GM18951 (cell line): ENCODE data around the gene DHCR24.
"Not testable (repeated sequence)": the region's sequence is repeated elsewhere in the genome, so short reads cannot be mapped to it uniquely, and the experiment has no call there.

Experiments
- POLR2A ChIP-seq: IDR thresholded peaks from 4 replicates; pipeline ENCODE4 v1.6.1; 2011; ENCODE audit warnings: mild to moderate bottlenecking; ENCODE audit not compliant: insufficient read length, insufficient read depth; ENCODE audit errors: extremely low read depth
- in situ Hi-C: fragments of 300-500 bp; cut with MboI; formaldehyde crosslinking; loops from one replicate; pipeline ENCODE4 v1.12.0; 2022; ENCODE audit warnings: low sequenced_read_pairs, mixed read lengths, inconsistent platforms; ENCODE audit not compliant: unreplicated experiment

DHCR24 gene

DNA sequence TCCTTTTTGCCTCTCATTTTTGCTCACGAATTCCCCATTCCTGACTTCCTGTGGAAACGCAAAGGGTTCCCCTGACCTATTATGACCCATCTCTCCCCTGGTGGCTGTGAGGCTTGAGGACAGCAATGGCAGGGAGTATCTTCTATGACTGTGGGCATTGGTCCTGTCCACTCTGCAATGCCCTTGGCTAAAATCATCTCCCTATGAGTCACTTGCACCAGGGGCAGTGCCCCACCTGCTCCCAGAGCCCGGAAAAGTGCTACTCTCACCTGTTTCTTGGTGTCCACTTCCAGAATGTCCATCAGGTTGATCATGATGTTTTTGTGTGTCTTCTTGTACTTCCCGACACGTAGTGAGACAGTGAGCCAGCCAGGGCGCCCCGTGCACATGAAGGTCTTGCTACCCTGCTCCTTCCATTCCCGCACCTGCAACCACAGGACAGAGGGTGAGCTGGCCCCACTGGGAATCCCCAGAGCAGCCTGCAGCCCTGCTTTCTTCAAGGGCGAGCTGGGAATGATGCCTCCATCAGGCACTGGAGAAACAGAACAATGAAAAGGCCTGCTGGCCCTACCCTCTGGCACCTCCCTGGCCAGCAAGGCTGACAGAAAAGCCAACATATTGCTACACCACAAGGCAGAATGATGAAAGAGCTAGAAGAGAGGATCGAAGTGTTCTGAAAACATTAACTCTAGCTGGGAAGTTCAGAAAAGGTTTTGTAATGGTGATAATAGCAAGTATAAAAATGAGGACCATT lies 3.5 kb downstream of the DHCR24 start:
- in situ Hi-C loops, result no loop called here
- no peak for TF ChIP-seq POLR2A

GRCh38 chr1:54882519-54882918 lies 4.5 kb downstream of the DHCR24 start:
- in situ Hi-C loops, result no loop called here
- TF ChIP-seq POLR2A, result no peak

GRCh38 chr1:54881604-54882003 lies 5.4 kb downstream of the DHCR24 start:
- in situ Hi-C loops, result not testable (repeated sequence)

- in situ Hi-C loops, result no loop called here
Measured at GRCh38 chr1:54879872-54880271, 7.1 kb downstream of the DHCR24 start.

DNA sequence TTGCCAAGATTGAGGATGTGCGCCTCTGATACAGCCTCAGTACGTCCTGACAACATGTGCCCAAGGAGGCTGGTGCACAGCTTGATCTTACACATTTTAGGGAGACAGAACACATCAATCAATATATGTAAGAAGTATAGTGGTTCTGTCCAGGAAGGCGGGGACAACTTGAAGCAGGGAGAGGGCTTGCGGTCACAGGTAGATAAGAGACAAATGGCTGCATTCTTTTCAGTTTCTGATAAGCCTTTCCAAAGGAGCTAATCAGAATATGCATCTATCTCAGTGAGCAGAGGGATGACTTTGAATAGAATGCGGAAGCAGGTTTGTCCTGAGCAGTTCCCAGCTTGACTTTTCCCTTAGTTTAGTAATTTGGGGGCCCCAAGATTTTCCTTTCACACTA lies 10.2 kb downstream of the DHCR24 start:
- in situ Hi-C loops, result no loop called here
- TF ChIP-seq POLR2A, result no peak

More at GRCh38 chr1:54879872-54880271, 7.1 kb downstream of the DHCR24 start:
- no peak for TF ChIP-seq POLR2A

DNA sequence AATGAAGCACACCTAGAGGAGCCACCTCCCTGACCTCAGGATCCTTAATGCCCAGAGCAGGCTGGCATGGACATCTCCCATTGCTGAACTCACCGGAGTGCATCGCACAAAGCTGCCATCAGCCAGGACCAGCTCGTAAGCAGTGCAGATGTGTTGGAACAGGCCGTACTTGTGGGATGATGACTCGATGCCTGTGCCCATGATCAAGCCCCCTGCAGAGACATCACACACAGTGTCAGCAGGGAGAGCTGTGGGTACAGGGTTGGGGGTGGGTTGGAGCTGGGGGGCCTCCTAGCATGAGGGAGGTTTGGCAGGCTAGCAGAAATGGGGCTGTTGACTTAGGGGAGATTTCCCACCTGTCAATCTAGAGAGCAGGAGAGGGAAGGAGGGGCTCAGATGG lies 12.0 kb downstream of the DHCR24 start:
- no peak for TF ChIP-seq POLR2A
- in situ Hi-C loops, result no loop called here

DNA sequence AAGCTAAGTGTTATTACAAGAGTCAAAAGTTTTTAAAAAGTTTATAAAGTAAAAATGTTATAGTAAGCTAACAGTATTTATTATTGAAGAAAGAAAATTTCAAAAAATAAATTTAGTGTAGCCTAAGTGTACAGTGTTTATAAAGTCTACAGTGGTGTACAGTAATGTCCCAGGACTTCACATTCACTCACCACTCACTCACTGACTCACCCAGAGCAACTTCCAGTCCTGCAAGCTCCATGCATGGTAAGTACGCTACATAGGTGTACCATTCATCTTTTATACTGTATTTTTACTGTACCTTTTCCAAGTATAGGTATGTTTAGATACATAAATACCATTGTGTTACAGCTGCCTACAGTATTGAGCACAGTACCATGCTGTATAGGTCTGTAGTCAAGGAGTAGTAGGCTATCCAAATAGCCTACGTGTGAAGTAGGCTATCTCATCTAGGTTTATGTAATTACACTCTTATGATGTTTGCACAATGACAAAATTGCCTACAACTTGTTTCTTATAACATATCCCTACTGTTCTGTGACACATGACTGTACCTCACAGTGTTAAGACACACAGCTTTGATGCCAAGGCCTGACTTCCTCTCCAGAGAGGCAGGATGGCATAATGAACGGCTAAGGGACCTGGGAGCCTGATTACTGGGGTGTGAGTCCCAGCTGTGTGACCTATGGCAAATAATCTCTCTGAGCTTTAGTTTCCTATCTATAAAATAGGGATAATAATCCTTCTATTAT lies 12.7 kb downstream of the DHCR24 start:
- TF ChIP-seq POLR2A, result no peak
- in situ Hi-C loops, result no loop called here

DNA sequence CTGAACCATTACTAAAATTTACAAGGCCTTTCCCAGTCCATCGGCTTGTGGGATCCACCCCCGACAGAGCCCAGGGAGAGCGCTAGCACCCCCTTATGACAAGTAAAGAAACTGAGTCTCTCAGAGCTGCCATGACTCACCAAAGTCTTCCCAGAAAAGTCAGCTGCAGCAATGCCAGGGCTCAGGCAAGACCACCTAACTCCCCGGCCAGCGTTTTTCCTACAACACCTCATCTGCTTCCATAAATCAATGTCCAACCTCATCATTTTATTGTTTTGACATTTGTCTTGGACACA lies 15.0 kb downstream of the DHCR24 start:
- no peak for TF ChIP-seq POLR2A
- in situ Hi-C loops, result no loop called here

DNA sequence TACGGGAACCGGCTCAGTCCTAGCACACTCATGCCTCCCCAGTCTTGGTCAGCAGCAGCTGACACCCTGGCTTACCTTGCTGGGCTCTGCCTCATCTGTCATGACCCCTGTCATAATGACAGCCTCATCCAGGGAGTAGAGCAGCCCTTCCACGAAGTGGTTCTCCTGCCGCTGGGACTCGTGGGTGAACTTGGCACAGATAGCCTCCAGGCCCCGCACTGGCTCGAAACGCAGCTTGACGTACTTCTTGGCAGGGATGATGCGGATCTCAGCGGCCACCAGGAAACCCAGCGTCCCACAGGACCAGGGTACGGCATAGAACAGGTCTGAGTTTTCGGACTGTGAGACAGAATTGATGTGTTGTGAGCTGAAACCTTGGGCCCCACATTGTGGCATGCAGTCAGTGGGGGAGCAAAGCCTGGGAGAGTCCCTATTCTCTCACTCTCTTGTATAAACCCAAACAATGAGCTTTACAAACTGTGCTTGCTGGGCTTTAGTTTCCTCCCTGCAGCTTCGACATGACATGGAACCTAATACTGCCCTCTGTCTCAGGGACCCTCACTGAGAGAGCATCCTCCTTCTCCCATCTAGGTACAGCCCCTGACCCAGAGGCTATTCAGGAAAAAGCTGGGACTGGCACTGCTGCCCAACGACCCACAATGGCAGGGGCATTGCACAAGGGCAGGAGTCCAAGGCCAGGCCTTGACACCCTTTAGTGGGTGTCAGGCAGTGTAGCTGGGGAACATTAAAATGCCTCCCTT lies 15.5 kb downstream of the DHCR24 start:
- in situ Hi-C loops, result no loop called here
- no peak for TF ChIP-seq POLR2A

DNA sequence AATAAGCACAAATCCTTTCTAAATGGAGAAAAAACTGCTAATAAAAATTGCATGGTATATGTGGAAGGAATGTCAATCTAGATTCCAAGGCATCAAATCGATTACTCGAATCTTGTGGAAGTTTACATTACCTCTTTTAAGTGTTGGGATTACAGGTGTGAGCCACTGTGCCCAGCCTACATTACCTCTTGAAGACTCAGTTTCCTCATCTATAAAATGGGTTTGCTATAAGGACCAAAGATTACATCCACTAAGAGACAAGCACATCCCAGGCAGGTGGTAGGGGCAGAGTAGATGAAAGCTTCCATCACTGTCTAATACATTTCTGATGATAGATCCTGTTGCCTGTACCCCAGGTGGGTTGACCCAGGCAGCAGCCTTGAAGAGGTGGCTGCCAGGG lies 16.1 kb downstream of the DHCR24 start:
- in situ Hi-C loops, result no loop called here
- no peak for TF ChIP-seq POLR2A

DNA sequence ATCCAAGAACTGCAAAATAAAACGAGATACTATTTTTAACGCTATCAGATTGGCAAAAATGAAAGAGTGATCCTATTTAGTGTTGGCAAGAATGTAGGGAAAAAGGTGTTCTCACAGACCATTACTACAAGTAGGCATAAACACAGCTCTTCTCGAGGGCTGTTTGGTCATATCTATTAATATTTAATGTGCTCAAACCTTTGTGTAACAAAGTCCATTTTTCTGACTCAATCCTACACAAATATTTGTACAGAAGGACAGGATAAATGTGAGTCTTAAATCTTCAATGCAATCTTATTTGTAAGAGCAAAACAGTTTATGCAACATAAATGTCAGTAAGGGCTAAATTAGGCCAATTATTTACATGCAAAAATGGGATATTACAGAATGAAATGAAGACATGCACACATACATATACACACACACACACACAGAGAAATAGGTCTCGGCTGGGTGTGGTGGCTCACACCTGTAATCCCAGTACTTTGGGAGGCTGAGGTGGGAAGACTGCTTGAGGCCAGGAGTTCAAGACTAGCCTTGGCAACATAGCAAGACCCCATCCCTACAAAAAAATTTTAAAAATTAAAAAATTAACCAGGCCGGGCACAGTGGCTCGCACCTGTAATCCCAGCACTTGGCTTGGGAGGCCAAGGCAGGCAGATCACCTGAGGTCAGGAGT lies 17.7 kb downstream of the DHCR24 start:
- TF ChIP-seq POLR2A, result no peak
- in situ Hi-C loops, result no loop called here

- in situ Hi-C loops, result no loop called here
- TF ChIP-seq POLR2A, result no peak
Measured at GRCh38 chr1:54867717-54868057, 19.3 kb downstream of the DHCR24 start.
